Measurements from ENCODE around the gene CLK4.

CLK4 gene

GRCh38 chr5:178637356-178638074, 10.7 kb upstream of the CLK4 start:
- no peak for DNase-seq (ENCODE audit: low read depth)

GRCh38 chr5:178632285-178632684, 5.4 kb upstream of the CLK4 start:
- no peak for DNase-seq (ENCODE audit: low read depth)

- DNase-seq (ENCODE audit: low read depth): no peak
Observed at GRCh38 chr5:178630951-178631350, 4.1 kb upstream of the CLK4 start.

DNA sequence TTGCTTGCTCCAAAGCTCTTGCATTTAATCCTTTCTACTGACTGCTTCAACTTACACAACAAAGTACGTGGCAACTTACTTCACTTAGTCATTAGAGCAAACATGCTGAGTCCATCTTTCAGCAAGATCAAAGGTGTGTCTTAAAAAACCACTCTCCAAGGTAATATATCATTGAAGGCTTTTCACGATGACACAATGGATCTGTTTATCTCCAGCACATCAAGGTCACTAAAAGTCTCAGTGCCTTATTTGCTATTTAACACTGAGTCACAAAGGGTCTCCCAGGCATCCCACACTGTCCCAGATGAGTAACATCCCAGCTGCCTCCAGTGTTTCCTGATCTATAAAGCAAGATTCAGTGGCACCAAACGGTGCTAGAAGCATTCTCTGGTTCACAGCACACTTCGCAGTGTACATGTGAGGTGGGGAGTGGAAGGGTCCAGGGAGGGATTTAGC, 3.7 kb upstream of the CLK4 start:
- DNase-seq (ENCODE audit: low read depth): no peak

DNA sequence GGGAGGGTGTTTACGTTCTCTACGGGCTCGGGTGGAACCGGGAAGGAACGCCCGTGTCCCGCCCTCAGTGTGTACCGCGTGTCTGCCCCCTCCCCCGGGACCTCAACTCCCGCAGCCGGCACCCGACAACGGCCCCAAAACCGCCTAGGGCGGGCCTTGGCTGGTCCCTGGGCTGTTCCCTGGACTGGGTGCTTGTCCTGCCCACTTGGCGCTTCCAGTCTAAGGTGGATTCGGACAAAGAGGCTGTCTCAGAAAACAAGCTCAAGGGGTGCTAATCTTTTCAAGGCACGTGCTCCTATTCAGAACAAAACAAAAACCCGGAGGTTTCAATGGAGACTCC, 379 bp upstream of the CLK4 start:
- no peak for DNase-seq (ENCODE audit: low read depth)

- DNase-seq (ENCODE audit: low read depth): no peak
Observed at GRCh38 chr5:178625679-178626483, 969 bp downstream of the CLK4 start.

DNA sequence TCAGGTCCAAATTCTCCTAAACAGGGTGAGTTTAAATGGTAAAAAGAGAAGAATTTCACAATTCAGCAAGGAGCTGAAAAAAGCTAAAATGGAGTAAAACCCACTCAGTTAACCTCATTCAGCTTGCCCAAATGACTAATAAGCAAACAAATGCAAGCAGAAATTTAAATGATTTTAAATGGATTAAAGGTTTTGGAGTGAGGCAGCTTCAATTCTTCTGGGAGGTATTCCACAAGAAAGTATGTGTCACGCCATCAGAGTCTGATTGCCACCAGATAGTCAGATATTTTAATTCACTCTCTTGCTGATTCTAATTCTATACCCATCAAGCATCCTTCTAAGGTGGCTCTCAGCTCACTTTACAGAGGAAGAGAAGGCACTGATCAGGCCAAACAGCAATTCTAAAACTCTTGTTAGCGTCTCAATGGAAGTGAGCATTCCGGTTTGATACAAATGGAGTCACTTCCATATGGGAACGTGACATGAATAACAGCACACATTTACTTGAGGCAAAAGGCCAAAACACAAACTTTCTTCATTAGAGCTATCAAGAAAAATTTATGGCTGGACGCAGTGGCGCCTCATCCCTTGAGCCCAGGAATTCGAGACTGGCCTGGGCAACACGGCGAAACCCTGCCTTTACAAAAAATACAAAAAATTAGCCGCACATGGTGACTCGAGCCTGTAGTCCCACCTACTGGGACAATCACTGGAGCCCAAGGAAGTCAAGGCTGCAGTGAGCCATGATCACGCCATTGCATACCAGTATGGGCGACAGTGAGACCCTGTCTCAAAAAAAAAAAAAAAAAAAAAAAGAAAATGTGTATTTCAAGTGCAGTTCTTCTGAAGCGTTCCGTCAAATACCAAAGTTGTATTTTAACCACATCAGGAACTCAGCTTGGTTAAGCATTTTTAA, 2.0 kb downstream of the CLK4 start:
- DNase-seq (ENCODE audit: low read depth): no peak

GRCh38 chr5:178622679-178623247, 4.1 kb downstream of the CLK4 start:
- no peak for DNase-seq (ENCODE audit: low read depth)

DNA sequence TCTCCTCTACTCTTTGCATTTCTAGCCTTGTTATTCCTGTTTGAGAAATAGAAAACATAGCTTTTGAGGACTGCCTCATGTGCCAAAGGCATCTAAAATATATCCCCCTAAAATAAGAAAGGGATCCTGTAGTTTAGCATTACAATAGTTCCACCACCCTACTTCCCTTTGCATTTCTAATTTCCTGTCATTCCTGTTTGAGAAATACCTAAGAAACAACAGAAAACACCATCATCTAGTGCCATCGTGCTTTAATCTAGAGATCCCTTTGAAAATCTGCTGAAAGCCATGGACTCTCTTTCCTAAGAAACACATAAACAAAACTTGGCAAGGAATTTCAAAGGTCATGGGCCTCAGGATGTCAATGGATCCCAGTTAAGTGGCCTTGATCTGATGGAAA, 7.5 kb downstream of the CLK4 start:
- no peak for DNase-seq (ENCODE audit: low read depth)

DNA sequence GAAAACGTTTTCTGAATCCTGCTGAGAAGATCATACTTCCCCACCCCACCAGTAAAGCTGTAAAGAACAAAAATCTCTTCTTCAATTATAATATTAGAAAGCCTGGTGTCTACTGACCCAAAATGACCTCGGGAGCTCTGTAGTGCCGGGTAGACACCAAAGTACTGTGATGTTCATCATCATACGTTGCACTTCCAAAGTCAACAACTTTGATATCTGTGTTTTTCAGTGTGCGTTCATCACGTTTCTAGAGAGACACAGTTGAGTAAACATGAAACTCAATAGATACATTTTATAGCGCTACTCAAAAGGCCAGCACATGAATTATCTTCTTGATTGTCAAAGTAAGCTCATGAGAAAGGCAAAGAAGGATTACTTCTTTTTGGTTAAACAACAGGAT, 14.6 kb downstream of the CLK4 start:
- no peak for DNase-seq (ENCODE audit: low read depth)

DNA sequence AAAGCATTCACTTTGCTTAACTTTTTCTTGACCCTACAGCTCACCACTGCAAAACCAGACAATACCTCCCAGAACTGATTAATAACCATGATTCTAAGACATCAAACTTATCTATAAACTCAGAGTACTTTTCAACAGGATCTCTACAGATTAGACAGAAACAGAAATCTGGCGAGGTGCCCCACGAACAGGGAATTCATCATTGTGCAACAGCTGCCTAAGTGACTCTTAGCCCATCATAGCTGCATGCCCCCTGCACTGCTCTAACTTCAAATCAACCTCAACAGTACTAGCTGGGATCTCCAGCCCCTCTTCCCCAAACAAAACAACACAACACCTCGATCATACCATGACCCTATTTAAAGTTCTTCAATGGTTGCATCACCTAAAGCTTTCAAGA, 20.6 kb downstream of the CLK4 start:
- DNase-seq (ENCODE audit: low read depth): no peak

DNA sequence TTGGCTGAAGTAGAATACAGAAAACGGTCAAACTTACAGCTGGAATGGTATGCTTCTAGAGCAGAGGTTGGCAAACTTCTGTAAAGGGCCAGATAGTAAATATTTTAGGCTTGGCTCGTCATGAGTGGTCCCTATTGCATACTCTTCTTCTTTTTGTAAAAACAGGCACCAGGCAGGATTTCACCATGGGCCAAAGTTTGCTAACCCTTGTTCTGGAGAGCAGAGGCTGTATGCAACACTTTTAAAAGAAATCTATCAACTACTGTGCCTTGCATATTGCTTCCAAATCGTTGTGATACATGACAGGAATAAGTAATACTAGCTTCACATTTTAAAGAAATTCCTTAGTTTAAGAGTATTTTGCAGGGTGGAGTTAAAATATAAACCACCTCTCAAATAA, 21.1 kb downstream of the CLK4 start:
- DNase-seq (ENCODE audit: low read depth): no peak

DNA sequence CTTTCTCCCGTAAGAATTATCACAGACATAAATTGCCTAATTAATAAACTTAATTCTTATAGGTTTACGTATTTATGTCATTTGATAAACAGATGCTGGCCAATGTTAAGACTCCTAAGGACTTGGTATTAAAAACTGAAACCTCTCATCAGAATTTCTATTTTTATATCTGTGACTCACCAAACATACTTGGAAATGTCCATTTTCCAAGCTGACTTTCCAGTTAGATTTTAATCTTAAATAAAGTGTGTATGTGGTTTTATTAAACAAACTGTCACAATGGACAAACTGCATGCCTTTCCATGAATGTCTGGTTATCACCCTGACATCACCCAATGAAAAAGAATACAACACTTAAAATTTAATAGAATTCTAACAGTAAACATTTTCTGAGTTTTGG, 24.1 kb downstream of the CLK4 start:
- no peak for DNase-seq (ENCODE audit: low read depth)

- DNase-seq (ENCODE audit: low read depth): no peak
Observed at GRCh38 chr5:178595750-178596149, 31.1 kb downstream of the CLK4 start.

DNA sequence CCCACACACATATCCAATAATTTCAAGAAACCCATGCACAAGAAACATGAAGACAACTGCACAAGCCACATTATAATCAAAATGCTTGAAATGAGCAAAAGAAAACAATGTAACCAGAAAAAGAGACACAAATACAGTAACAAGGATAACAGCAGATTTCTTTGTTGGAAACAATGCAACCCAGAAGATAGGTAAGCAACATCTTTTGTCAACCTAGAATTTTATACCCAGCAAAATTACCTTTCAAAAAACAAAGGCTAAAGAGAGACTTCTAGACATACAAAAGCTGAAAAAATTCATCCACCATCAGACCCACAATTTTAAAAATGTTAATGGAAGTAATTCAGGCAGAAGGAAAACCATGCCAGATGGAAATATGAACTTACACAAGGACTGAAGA, 31.7 kb downstream of the CLK4 start:
- no peak for DNase-seq (ENCODE audit: low read depth)

DNA sequence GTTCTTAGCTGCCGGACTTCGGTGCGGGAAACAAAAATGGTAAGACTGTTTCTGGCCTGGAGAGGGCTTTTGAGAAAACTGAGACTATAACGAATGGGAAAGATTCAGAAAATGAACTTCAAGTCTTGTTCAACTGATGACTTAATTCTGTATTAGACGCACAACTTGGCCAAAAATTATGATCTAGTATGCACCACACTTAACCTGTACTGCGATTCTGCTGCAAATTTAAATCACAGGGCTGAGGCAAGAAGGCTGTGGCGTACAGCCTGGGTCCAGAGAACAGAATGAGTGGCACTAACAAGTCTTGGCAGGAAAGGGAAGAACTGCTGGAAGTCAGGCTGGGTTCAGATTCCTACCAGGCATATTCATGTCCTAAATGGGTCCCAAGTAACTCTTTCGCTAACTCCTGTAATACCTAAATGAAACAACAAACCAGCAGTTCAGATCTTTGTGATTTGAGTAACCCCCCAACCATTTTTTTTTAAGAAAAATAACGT, 35.9 kb downstream of the CLK4 start:
- no peak for DNase-seq (ENCODE audit: low read depth)

- DNase-seq (ENCODE audit: low read depth): no peak
Observed at GRCh38 chr5:178590141-178590923, 36.5 kb downstream of the CLK4 start, which contains the start of gene COL23A1. COL23A1 (minus strand) TSS chr5:178590393.

GRCh38 chr5:178589180-178590140, 37.4 kb downstream of the CLK4 start:
- DNase-seq (ENCODE audit: low read depth): no peak

DNA sequence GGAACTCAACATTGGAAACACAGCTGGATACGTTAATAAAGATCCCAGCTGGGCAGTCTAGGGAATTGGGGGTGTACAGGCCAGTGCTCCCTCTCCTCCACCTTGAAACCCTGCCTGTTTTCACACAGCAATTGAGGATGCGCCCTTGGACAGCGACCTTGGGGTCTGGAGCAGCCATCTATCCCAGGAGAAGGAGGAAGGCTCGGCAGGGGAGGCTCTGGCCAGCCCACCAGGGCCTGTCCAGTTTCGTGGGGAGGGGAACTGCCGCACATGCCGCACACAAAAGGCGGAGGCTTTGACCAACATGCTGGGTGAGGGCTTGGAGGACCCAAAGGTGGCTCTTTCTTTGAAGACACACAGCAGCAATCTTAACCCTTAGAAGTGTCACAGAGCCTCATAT, 38.1 kb downstream of the CLK4 start:
- DNase-seq (ENCODE audit: low read depth): no peak
